ENCODE measurements around the gene BTBD3. TPM values are rescaled to one million over a fixed set of nuclear protein-coding genes. Genes with fewer than 3 reads are reported as not detected.

The BTBD3 gene
- total RNA-seq (100 to 1,000 TPM in 1 of 9 donors, 10 to 100 TPM in 8; 32.1 to 210 (median 52.0) TPM), polyA plus RNA-seq (10 to 100 TPM; 18.2 to 50.7 (median 18.5) TPM)
- long read RNA-seq, donor 1, full-length matches to known transcripts: 79 of 105 reads
- long read RNA-seq, donor 1, partial matches to known transcripts: 26 of 105 reads
- long read RNA-seq, donor 1, other reads (novel, unspliced or antisense): 0 of 105 reads
- long read RNA-seq, donor 2, full-length matches to known transcripts: 61 of 79 reads
- long read RNA-seq, donor 2, partial matches to known transcripts: 18 of 79 reads
- long read RNA-seq, donor 2, other reads (novel, unspliced or antisense): 0 of 79 reads
- long read RNA-seq, donor 3, full-length matches to known transcripts: 60 of 77 reads
- long read RNA-seq, donor 3, partial matches to known transcripts: 17 of 77 reads
- long read RNA-seq, donor 3, other reads (novel, unspliced or antisense): 0 of 77 reads
- long read RNA-seq, donor 4, full-length matches to known transcripts: 2 of 5 reads
- long read RNA-seq, donor 4, partial matches to known transcripts: 1 of 5 reads
- long read RNA-seq, donor 4, other reads (novel, unspliced or antisense): 2 of 5 reads
- long read RNA-seq, donor 5, full-length matches to known transcripts: 27 of 32 reads
- long read RNA-seq, donor 5, partial matches to known transcripts: 0 of 32 reads
- long read RNA-seq, donor 5, other reads (novel, unspliced or antisense): 5 of 32 reads
- long read RNA-seq, donor 6, full-length matches to known transcripts: 5 of 8 reads
- long read RNA-seq, donor 6, partial matches to known transcripts: 0 of 8 reads
- long read RNA-seq, donor 6, other reads (novel, unspliced or antisense): 3 of 8 reads
- long read RNA-seq, donor 7, full-length matches to known transcripts: 32 of 45 reads
- long read RNA-seq, donor 7, partial matches to known transcripts: 13 of 45 reads
- long read RNA-seq, donor 7, other reads (novel, unspliced or antisense): 0 of 45 reads
- long read RNA-seq, donor 8, full-length matches to known transcripts: 88 of 107 reads
- long read RNA-seq, donor 8, partial matches to known transcripts: 19 of 107 reads
- long read RNA-seq, donor 8, other reads (novel, unspliced or antisense): 0 of 107 reads
- long read RNA-seq, donor 9, full-length matches to known transcripts: 60 of 76 reads
- long read RNA-seq, donor 9, partial matches to known transcripts: 16 of 76 reads
- long read RNA-seq, donor 9, other reads (novel, unspliced or antisense): 0 of 76 reads
- long read RNA-seq, donor 10, full-length matches to known transcripts: 20 of 20 reads
- long read RNA-seq, donor 10, partial matches to known transcripts: 0 of 20 reads
- long read RNA-seq, donor 10, other reads (novel, unspliced or antisense): 0 of 20 reads

GRCh38 chr20:11917663-11918062 is at the start of gene BTBD3:
BTBD3 (plus strand) TSS chr20:11917893; CDS start chr20:11918276, 383 bp downstream.
- WGBS, 4 donors: 0 to 8% (median 3%) methylated on average over 4 of the region's 4 CpGs
- H3K9me3 ChIP-seq (replicated peaks in 1 of 3): no peaks in the 10 kb centered on the region
- intact Hi-C loops (cut with DNase I): no loop called here
- H3K27ac ChIP-seq: peak within 1 kb of the TSS in 4 of 5 donors; percentile 42 to 71 (median 64)
- H3K36me3 ChIP-seq (replicated peaks in 1 of 2): peaks cover 0 to 3% of the 10 kb centered on the region in 2 donors
- DNase-seq: peak; percentile 65 to 95 (median 84)
- peak within 1 kb of the TSS in 2 of 4 donors; percentile 18 to 67 for H3K4me3 ChIP-seq
- H3K4me1 ChIP-seq (replicated peaks in 1 of 2): peaks cover 3 to 29% of the 10 kb centered on the region in 2 donors
- no peaks in the 10 kb centered on the region for H3K27me3 ChIP-seq
- TF ChIP-seq CTCF (IDR thresholded peaks at IDR 0.05): peak in 2 of 6 experiments; percentile 11 to 13
- TF ChIP-seq POLR2A (IDR thresholded peaks at IDR 0.05): peak; percentile 94 to 96

GRCh38 chr20:11869641-11870040 is 48.1 kb upstream of the BTBD3 start:
- no peaks in the 10 kb centered on the region for H3K27me3 ChIP-seq
- H3K9me3 ChIP-seq (replicated peaks in 1 of 3): no peaks in the 10 kb centered on the region
- H3K4me1 ChIP-seq (replicated peaks in 1 of 2): no peaks in the 10 kb centered on the region
- intact Hi-C loops (cut with DNase I): no loop called here
- no peak overlapping the region for H3K27ac ChIP-seq
- H3K36me3 ChIP-seq (replicated peaks in 1 of 2): no peaks in the 10 kb centered on the region
- no peak overlapping the region for H3K4me3 ChIP-seq
- TF ChIP-seq CTCF (IDR thresholded peaks at IDR 0.05) (no peak), POLR2A (IDR thresholded peaks at IDR 0.05) (no peak)
- no peak for DNase-seq

GRCh38 chr20:11870411-11870810 is 47.3 kb upstream of the BTBD3 start:
- Histone ChIP-seq H3K36me3 (replicated peaks in 1 of 2) (no peaks in the 10 kb centered on the region), H3K27ac (no peak overlapping the region), H3K4me1 (replicated peaks in 1 of 2) (no peaks in the 10 kb centered on the region), H3K27me3 (no peaks in the 10 kb centered on the region), H3K4me3 (no peak overlapping the region), H3K9me3 (replicated peaks in 1 of 3) (no peaks in the 10 kb centered on the region)
- intact Hi-C loops (cut with DNase I): no loop called here
- WGBS, 4 donors: 56 to 66% (median 56%) methylated on average over 3 of the region's 3 CpGs
- no peak for DNase-seq
- TF ChIP-seq CTCF (IDR thresholded peaks at IDR 0.05) (no peak), POLR2A (IDR thresholded peaks at IDR 0.05) (no peak)

Data from adrenal gland (tissue), 19 donors.